GM23338 (cell line): ENCODE results near the gene CGNL1. TPM values are rescaled to one million over a fixed set of nuclear protein-coding genes. Genes with fewer than 3 reads are reported as not detected.

Source experiments
- ATAC-seq: fragments of 200-7000 bp; cut with Tn5 transposase; 3 replicates; pipeline ENCODE4 v1.9.1; 2020
- DNase-seq: peaks from one replicate; pipeline ENCODE4 v3.0.0-alpha.2; 2015; ENCODE audit warnings: low spot score
- H2AFZ ChIP-seq: fragments of 200-600 bp; sonication (generic); 2 replicates; pipeline ENCODE4 v1.8.0; 2016; ENCODE audit warnings: antibody characterized with exemption, mild to moderate bottlenecking, moderate library complexity
- H3F3A ChIP-seq: fragments of 200-600 bp; sonication (generic); replicated peaks from 2 replicates; pipeline ENCODE4 v1.8.0; 2017; ENCODE audit warnings: antibody characterized with exemption, mixed run types, low read depth
- H3K27ac ChIP-seq: fragments of 200-600 bp; sonication (generic); 2 replicates; pipeline ENCODE4 v1.6.1; 2016; ENCODE audit warnings: low read depth
- H3K27me3 ChIP-seq: fragments of 200-600 bp; sonication (generic); 2 replicates; pipeline ENCODE4 v1.8.0; 2016; ENCODE audit warnings: mild to moderate bottlenecking, mixed run types, moderate library complexity; ENCODE audit not compliant: insufficient read depth
- H3K36me3 ChIP-seq: fragments of 200-600 bp; sonication (generic); 2 replicates; pipeline ENCODE4 v1.8.0; 2016; ENCODE audit warnings: mild to moderate bottlenecking; ENCODE audit not compliant: insufficient read depth
- H3K4me1 ChIP-seq: fragments of 200-600 bp; sonication (generic); 2 replicates; pipeline ENCODE4 v1.8.0; 2016; ENCODE audit warnings: mild to moderate bottlenecking, moderate library complexity; ENCODE audit not compliant: insufficient read depth
- H3K4me2 ChIP-seq: fragments of 200-600 bp; sonication (generic); 2 replicates; pipeline ENCODE4 v1.7.1; 2017; ENCODE audit warnings: mixed run types
- H3K4me3 ChIP-seq: fragments of 200-600 bp; sonication (generic); 2 replicates; pipeline ENCODE4 v1.6.1; 2016; ENCODE audit warnings: mixed run types
- H3K79me2 ChIP-seq: fragments of 200-600 bp; sonication (generic); replicated peaks from 2 replicates; pipeline ENCODE4 v1.8.0; 2017; ENCODE audit warnings: mild to moderate bottlenecking; ENCODE audit not compliant: insufficient read depth
- H3K9me2 ChIP-seq: fragments of 200-600 bp; sonication (generic); 2 replicates; pipeline ENCODE4 v1.8.0; 2017; ENCODE audit not compliant: insufficient read depth
- H4K20me1 ChIP-seq: fragments of 200-600 bp; sonication (generic); replicated peaks from 2 replicates; pipeline ENCODE4 v1.8.0; 2017; ENCODE audit warnings: mild to moderate bottlenecking; ENCODE audit not compliant: insufficient read depth
- H3K27ac Mint-ChIP-seq: 2 replicates; pipeline ENCODE4 v1.8.0; 2020; ENCODE audit warnings: inconsistent platforms, mild to moderate bottlenecking, moderate library complexity, mixed read lengths
- H3K27me3 Mint-ChIP-seq: 3 replicates; pipeline ENCODE4 v1.8.0; 2022; ENCODE audit warnings: low read depth, mild to moderate bottlenecking, moderate library complexity, mixed read lengths, inconsistent platforms; ENCODE audit not compliant: insufficient read depth, poor library complexity
- H3K36me3 Mint-ChIP-seq: 3 replicates; pipeline ENCODE4 v1.8.0; 2021; ENCODE audit warnings: low read depth, mild to moderate bottlenecking, inconsistent platforms, moderate library complexity, mixed read lengths
- H3K4me1 Mint-ChIP-seq: 3 replicates; pipeline ENCODE4 v1.8.0; 2020; ENCODE audit warnings: mild to moderate bottlenecking, inconsistent platforms, mixed read lengths
- H3K4me3 Mint-ChIP-seq: 3 replicates; pipeline ENCODE4 v1.8.0; 2021; ENCODE audit warnings: moderate library complexity, mild to moderate bottlenecking, inconsistent platforms, mixed read lengths
- H3K9me3 Mint-ChIP-seq: 3 replicates; pipeline ENCODE4 v1.8.0; 2020; ENCODE audit warnings: moderate library complexity, mild to moderate bottlenecking, inconsistent platforms, mixed read lengths
- EZH2 ChIP-seq: fragments of 200-600 bp; sonication (generic); IDR thresholded peaks from one replicate; pipeline ENCODE4 v1.8.0; 2017; ENCODE audit warnings: antibody characterized with exemption, mild to moderate bottlenecking, low read depth; ENCODE audit not compliant: unreplicated experiment
- EZH2phosphoT487 ChIP-seq: fragments of 200-600 bp; sonication (generic); IDR thresholded peaks from one replicate; pipeline ENCODE4 v1.8.1; 2018; ENCODE audit warnings: antibody characterized with exemption; ENCODE audit not compliant: unreplicated experiment
- JUNB ChIP-seq: IDR thresholded peaks from one replicate; pipeline ENCODE4 v1.6.1; 2016; ENCODE audit warnings: antibody characterized with exemption; ENCODE audit not compliant: unreplicated experiment
- NANOG ChIP-seq: IDR thresholded peaks from 2 replicates; pipeline ENCODE4 v1.6.1; 2016; ENCODE audit warnings: antibody characterized with exemption, borderline replicate concordance
- POLR2AphosphoS5 ChIP-seq: IDR thresholded peaks from 2 replicates; pipeline ENCODE4 v1.6.1; 2016; ENCODE audit warnings: antibody characterized with exemption, low read depth
- STAT1 ChIP-seq: IDR thresholded peaks from one replicate; pipeline ENCODE4 v1.6.1; 2016; ENCODE audit warnings: antibody characterized with exemption; ENCODE audit not compliant: unreplicated experiment
- ZNF114 ChIP-seq: fragments of 250-450 bp; sonication (Bioruptor Pico); IDR thresholded peaks from 2 replicates; pipeline ENCODE4 v1.5.0; 2020; ENCODE audit warnings: mild to moderate bottlenecking, moderate library complexity
- ZNF331 ChIP-seq: fragments of 250-450 bp; sonication (Bioruptor Pico); IDR thresholded peaks from 2 replicates; pipeline ENCODE4 v1.5.0; 2020; ENCODE audit warnings: low read depth, mild to moderate bottlenecking, moderate library complexity
- polyA plus RNA-seq: library from polyadenylated mRNA; unstranded; fragments of >200 nt; fragmentation: Nextera tagmentation; extraction: Ambion mirVana; gene quantifications from 2 replicates; pipeline ENCODE4 v1.2.1, GENCODE V29; 2016
- total RNA-seq: library from RNA; depleted of rRNA; stranded (reverse); fragments of >200 nt; shearing (Covaris generic); gene quantifications from 2 replicates; pipeline ENCODE4 v1.2.3, GENCODE V29; 2014
- TF ChIP-seq, protein P1 (sequence below): IDR thresholded peaks from one replicate; pipeline ENCODE4 v1.6.1; 2018; ENCODE audit warnings: antibody characterized with exemption; ENCODE audit not compliant: unreplicated experiment
- TF ChIP-seq, protein P2 (sequence below): IDR thresholded peaks from 2 replicates; pipeline ENCODE4 v1.6.1; 2016; ENCODE audit warnings: antibody characterized with exemption
- TF ChIP-seq, protein P3 (sequence below): fragments of 250-450 bp; sonication (Bioruptor Pico); IDR thresholded peaks from 2 replicates; pipeline ENCODE4 v1.5.0; 2020; ENCODE audit warnings: mild to moderate bottlenecking, moderate library complexity

The CGNL1 gene
- total and polyA plus RNA-seq, 2 experiments from 2014 or later = 20.0 to 57.8 TPM

DNA sequence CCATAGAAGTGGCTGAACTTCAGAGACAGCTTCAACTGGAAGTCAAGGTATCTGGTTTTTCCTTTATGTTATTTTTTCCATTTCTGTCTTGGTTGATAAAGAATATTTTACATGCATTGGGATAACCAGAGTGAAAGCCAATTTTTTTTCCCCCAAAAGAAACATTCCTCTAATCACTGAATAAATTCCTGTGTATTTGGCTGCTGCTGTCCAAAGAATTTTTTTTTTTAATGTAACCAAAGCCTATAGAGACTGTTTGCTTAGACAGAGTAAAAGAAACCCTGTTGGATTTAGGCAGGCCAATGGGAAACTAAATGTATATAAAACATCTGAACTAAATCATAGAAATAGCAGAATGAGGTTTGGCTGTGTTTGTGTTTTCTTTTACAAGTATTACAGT is 75.2 kb downstream of the CGNL1 start:
- no peaks in the 10 kb centered on the region for H3F3A ChIP-seq
- H3K9me2 ChIP-seq = no peaks in the 10 kb centered on the region; the same call in 1 of the 2 replicates
- Mint-ChIP-seq H3K9me3 (no peaks in the 10 kb centered on the region), H3K27me3 (no peaks in the 10 kb centered on the region), H3K36me3 (peaks cover 41% of the 10 kb centered on the region), H3K4me3 (no peak overlapping the region), H3K4me1 (peaks cover 5% of the 10 kb centered on the region), H3K27ac (no peak overlapping the region)
- no peak overlapping the region for H2AFZ ChIP-seq
- peaks cover 7% of the 10 kb centered on the region; the same call in 1 of the 2 replicates for H3K79me2 ChIP-seq
- no peaks in the 10 kb centered on the region for H3K27me3 ChIP-seq
- TF ChIP-seq, protein P1, sequence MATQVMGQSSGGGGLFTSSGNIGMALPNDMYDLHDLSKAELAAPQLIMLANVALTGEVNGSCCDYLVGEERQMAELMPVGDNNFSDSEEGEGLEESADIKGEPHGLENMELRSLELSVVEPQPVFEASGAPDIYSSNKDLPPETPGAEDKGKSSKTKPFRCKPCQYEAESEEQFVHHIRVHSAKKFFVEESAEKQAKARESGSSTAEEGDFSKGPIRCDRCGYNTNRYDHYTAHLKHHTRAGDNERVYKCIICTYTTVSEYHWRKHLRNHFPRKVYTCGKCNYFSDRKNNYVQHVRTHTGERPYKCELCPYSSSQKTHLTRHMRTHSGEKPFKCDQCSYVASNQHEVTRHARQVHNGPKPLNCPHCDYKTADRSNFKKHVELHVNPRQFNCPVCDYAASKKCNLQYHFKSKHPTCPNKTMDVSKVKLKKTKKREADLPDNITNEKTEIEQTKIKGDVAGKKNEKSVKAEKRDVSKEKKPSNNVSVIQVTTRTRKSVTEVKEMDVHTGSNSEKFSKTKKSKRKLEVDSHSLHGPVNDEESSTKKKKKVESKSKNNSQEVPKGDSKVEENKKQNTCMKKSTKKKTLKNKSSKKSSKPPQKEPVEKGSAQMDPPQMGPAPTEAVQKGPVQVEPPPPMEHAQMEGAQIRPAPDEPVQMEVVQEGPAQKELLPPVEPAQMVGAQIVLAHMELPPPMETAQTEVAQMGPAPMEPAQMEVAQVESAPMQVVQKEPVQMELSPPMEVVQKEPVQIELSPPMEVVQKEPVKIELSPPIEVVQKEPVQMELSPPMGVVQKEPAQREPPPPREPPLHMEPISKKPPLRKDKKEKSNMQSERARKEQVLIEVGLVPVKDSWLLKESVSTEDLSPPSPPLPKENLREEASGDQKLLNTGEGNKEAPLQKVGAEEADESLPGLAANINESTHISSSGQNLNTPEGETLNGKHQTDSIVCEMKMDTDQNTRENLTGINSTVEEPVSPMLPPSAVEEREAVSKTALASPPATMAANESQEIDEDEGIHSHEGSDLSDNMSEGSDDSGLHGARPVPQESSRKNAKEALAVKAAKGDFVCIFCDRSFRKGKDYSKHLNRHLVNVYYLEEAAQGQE = no peak
- no peak for ATAC-seq
- no peak for DNase-seq
- H3K4me3 ChIP-seq = no peak overlapping the region
- peaks cover 43% of the 10 kb centered on the region for H3K36me3 ChIP-seq
- H3K4me2 ChIP-seq = no peak overlapping the region
- no peaks in the 10 kb centered on the region for H4K20me1 ChIP-seq
- H3K27ac ChIP-seq = no peak overlapping the region
- H3K4me1 ChIP-seq = no peaks in the 10 kb centered on the region

DNA sequence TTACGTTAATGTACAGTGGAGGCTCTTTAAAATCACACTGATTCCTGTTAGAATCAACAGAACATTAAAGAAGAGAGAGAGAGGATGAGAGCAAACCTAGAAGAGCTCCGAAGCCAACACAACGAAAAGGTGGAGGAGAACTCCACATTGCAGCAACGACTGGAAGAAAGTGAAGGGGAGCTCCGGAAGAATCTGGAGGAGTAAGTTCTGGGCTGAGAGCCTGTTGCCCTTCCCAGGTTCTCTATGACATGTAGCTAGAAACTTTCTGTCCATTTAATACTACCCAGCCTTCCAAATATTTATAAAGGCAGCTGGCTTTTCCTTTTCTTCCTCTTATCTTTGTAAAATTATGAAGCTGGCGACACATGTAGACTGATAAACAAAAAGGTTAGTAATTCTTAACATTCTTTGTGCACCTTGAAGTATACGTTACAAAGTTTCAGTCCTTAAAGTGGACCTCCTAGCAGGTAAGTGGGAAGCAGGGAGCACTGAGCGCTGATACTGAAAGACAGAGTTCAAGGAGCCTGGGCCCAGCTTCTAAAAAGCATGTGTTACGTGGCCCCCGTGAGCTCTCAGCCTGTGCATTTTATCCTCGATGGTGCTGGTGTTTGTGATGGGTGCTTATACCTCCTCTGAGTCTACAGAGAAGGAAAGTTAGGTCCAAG is 75.9 kb downstream of the CGNL1 start:
- H3K27me3 Mint-ChIP-seq = no peaks in the 10 kb centered on the region
- TF ChIP-seq ZNF114 (CRISPR knock-in tag) (no peak), POLR2AphosphoS5 (no peak), EZH2 (no peak), ZNF331 (CRISPR knock-in tag) (no peak), NANOG (no peak), STAT1 (no peak), EZH2phosphoT487 (no peak), JUNB (no peak)
- TF ChIP-seq, protein P2, sequence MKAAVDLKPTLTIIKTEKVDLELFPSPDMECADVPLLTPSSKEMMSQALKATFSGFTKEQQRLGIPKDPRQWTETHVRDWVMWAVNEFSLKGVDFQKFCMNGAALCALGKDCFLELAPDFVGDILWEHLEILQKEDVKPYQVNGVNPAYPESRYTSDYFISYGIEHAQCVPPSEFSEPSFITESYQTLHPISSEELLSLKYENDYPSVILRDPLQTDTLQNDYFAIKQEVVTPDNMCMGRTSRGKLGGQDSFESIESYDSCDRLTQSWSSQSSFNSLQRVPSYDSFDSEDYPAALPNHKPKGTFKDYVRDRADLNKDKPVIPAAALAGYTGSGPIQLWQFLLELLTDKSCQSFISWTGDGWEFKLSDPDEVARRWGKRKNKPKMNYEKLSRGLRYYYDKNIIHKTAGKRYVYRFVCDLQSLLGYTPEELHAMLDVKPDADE = no peak
- TF ChIP-seq, protein P3, sequence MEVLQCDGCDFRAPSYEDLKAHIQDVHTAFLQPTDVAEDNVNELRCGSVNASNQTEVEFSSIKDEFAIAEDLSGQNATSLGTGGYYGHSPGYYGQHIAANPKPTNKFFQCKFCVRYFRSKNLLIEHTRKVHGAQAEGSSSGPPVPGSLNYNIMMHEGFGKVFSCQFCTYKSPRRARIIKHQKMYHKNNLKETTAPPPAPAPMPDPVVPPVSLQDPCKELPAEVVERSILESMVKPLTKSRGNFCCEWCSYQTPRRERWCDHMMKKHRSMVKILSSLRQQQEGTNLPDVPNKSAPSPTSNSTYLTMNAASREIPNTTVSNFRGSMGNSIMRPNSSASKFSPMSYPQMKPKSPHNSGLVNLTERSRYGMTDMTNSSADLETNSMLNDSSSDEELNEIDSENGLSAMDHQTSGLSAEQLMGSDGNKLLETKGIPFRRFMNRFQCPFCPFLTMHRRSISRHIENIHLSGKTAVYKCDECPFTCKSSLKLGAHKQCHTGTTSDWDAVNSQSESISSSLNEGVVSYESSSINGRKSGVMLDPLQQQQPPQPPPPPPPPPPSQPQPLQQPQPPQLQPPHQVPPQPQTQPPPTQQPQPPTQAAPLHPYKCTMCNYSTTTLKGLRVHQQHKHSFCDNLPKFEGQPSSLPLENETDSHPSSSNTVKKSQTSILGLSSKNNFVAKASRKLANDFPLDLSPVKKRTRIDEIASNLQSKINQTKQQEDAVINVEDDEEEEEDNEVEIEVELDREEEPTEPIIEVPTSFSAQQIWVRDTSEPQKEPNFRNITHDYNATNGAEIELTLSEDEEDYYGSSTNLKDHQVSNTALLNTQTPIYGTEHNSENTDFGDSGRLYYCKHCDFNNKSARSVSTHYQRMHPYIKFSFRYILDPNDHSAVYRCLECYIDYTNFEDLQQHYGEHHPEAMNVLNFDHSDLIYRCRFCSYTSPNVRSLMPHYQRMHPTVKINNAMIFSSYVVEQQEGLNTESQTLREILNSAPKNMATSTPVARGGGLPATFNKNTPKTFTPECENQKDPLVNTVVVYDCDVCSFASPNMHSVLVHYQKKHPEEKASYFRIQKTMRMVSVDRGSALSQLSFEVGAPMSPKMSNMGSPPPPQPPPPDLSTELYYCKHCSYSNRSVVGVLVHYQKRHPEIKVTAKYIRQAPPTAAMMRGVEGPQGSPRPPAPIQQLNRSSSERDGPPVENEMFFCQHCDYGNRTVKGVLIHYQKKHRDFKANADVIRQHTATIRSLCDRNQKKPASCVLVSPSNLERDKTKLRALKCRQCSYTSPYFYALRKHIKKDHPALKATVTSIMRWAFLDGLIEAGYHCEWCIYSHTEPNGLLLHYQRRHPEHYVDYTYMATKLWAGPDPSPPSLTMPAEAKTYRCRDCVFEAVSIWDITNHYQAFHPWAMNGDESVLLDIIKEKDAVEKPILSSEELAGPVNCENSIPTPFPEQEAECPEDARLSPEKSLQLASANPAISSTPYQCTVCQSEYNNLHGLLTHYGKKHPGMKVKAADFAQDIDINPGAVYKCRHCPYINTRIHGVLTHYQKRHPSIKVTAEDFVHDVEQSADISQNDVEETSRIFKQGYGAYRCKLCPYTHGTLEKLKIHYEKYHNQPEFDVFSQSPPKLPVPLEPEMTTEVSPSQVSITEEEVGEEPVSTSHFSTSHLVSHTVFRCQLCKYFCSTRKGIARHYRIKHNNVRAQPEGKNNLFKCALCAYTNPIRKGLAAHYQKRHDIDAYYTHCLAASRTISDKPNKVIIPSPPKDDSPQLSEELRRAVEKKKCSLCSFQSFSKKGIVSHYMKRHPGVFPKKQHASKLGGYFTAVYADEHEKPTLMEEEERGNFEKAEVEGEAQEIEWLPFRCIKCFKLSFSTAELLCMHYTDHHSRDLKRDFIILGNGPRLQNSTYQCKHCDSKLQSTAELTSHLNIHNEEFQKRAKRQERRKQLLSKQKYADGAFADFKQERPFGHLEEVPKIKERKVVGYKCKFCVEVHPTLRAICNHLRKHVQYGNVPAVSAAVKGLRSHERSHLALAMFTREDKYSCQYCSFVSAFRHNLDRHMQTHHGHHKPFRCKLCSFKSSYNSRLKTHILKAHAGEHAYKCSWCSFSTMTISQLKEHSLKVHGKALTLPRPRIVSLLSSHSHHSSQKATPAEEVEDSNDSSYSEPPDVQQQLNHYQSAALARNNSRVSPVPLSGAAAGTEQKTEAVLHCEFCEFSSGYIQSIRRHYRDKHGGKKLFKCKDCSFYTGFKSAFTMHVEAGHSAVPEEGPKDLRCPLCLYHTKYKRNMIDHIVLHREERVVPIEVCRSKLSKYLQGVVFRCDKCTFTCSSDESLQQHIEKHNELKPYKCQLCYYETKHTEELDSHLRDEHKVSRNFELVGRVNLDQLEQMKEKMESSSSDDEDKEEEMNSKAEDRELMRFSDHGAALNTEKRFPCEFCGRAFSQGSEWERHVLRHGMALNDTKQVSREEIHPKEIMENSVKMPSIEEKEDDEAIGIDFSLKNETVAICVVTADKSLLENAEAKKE = no peak

More for the DNA sequence above, 75.9 kb downstream of the CGNL1 start:
- H3K4me3 Mint-ChIP-seq = no peak overlapping the region
- peaks cover 43% of the 10 kb centered on the region for H3K36me3 ChIP-seq
- H3K4me3 ChIP-seq = no peak overlapping the region
- H3K4me1 ChIP-seq = no peaks in the 10 kb centered on the region
- no peak overlapping the region for H3K27ac Mint-ChIP-seq
- no peaks in the 10 kb centered on the region for H3F3A ChIP-seq
- H4K20me1 ChIP-seq = no peaks in the 10 kb centered on the region
- no peaks in the 10 kb centered on the region; the same call in 1 of the 2 replicates for H3K9me2 ChIP-seq
- H3K9me3 Mint-ChIP-seq = no peaks in the 10 kb centered on the region
- no peak overlapping the region for H2AFZ ChIP-seq
- ATAC-seq (no peak), DNase-seq (no peak)
- no peaks in the 10 kb centered on the region; the same call in 1 of the 3 replicates for H3K4me1 Mint-ChIP-seq
- peaks cover 43% of the 10 kb centered on the region for H3K36me3 Mint-ChIP-seq
- no peaks in the 10 kb centered on the region for H3K27me3 ChIP-seq
- no peak overlapping the region for H3K4me2 ChIP-seq
- peaks cover 6% of the 10 kb centered on the region; the same call in 1 of the 2 replicates for H3K79me2 ChIP-seq
- H3K27ac ChIP-seq = no peak overlapping the region
